ENCODE data around the gene GOLGA6C. TPM values are rescaled to one million over a fixed set of nuclear protein-coding genes. Genes with fewer than 3 reads are reported as not detected.
"Not testable (repeated sequence)": the region's sequence is repeated elsewhere in the genome, so short reads cannot be mapped to it uniquely, and the experiment has no call there.

Gene GOLGA6C
- total and polyA plus RNA-seq, 8 donors = not detected

DNA sequence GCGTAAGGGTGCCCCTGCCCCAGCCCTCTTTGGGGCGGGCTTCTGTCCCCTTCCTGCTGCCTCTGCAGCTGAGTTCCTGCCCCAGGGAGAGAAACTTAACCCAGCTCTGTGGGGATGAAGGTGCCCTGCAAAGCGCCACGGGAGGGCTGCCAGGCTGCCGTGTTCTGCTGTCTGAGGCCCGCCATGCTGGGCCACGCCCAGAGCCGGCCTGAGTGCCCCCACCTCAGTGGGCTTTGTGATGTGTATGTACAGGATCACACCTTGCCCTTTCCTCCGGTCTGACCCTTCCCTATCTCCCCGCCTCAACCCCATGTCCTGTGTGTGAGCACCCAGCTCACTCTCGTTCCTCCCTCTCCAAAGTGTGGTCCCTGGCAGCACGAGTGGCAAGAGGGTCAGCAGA, 33.9 kb upstream of the GOLGA6C start:
- no peaks in the 10 kb centered on the region for H3K4me1 ChIP-seq
- intact Hi-C loops (cut with DNase I) = no loop called here
- no peak overlapping the region for H3K4me3 ChIP-seq
- ATAC-seq (no peak), DNase-seq (no peak)
- TF ChIP-seq, protein P1, sequence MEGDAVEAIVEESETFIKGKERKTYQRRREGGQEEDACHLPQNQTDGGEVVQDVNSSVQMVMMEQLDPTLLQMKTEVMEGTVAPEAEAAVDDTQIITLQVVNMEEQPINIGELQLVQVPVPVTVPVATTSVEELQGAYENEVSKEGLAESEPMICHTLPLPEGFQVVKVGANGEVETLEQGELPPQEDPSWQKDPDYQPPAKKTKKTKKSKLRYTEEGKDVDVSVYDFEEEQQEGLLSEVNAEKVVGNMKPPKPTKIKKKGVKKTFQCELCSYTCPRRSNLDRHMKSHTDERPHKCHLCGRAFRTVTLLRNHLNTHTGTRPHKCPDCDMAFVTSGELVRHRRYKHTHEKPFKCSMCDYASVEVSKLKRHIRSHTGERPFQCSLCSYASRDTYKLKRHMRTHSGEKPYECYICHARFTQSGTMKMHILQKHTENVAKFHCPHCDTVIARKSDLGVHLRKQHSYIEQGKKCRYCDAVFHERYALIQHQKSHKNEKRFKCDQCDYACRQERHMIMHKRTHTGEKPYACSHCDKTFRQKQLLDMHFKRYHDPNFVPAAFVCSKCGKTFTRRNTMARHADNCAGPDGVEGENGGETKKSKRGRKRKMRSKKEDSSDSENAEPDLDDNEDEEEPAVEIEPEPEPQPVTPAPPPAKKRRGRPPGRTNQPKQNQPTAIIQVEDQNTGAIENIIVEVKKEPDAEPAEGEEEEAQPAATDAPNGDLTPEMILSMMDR (IDR thresholded peaks at IDR 0.05) = no peak
- H3K36me3 ChIP-seq = no peaks in the 10 kb centered on the region
- H3K27me3 ChIP-seq = no peaks in the 10 kb centered on the region
- H3K9me3 ChIP-seq = no peaks in the 10 kb centered on the region
- no peak overlapping the region for H3K27ac ChIP-seq

- H3K27me3 ChIP-seq; H3K4me3 ChIP-seq; H3K4me1 ChIP-seq; H3K27ac ChIP-seq; intact Hi-C loops (cut with DNase I); H3K9me3 ChIP-seq; H3K36me3 ChIP-seq: not testable (repeated sequence)
- ATAC-seq (peak; percentile 52), DNase-seq (peak in 1 of 4 donors; percentile 16)
Measured at GRCh38 chr15:75225102-75225836, 32.9 kb upstream of the GOLGA6C start.

DNA sequence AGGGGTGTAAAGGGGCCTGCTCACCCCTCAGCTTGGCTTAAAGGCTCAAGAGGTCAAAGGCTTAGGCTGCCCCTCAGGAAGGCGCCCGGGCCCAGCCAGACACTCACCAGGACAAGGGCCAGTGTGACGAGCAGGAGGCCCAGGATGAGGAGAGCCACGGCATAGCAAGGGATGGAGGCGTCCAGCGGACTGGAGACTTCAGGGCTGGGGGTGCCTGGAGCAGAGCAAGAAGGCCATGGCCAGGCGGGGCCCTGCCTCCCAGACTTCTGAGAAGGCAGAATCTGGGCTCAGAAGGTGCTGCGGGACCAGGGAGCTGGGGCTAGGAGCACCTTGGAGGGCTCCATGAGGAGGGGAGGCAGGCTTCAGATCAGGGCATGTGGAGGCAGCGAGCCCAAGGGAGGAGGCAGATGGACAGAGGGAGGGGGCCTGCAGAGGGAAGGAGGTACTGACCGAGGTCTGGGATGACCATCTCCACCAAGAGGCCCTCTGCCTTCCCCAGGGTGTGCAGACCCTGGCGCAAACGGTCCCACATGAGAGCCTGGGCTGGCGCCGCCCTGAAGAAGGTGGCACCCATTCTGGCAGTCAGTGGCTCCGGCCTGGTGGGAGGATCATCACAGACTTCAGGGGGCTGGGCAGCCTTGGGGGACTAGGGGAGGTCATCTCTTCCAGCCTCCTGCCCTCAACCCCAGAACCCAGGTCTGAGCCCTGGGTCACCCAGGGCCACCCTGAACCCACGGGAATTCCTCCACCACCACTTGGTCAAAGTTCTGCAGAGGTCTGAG, 32.0 kb upstream of the GOLGA6C start:
- intact Hi-C loops (cut with DNase I) = no loop called here
- no peak overlapping the region for H3K27ac ChIP-seq

GRCh38 chr15:75227112-75227511, 31.0 kb upstream of the GOLGA6C start:
- H3K36me3 ChIP-seq; H3K9me3 ChIP-seq; H3K4me1 ChIP-seq; H3K4me3 ChIP-seq; ATAC-seq; H3K27me3 ChIP-seq; H3K27ac ChIP-seq; intact Hi-C loops (cut with DNase I): not testable (repeated sequence)
- peak in 2 of 4 donors; percentile 7 to 26 for DNase-seq

More for the DNA sequence above, 32.0 kb upstream of the GOLGA6C start:
- no peaks in the 10 kb centered on the region for H3K27me3 ChIP-seq
- no peak overlapping the region for H3K4me3 ChIP-seq
- ATAC-seq (no peak), DNase-seq (peak in 1 of 4 donors; percentile 69)
- no peaks in the 10 kb centered on the region for H3K4me1 ChIP-seq
- H3K9me3 ChIP-seq = no peaks in the 10 kb centered on the region
- TF ChIP-seq, protein P1 (IDR thresholded peaks at IDR 0.05) = no peak
- H3K36me3 ChIP-seq = no peaks in the 10 kb centered on the region

DNA sequence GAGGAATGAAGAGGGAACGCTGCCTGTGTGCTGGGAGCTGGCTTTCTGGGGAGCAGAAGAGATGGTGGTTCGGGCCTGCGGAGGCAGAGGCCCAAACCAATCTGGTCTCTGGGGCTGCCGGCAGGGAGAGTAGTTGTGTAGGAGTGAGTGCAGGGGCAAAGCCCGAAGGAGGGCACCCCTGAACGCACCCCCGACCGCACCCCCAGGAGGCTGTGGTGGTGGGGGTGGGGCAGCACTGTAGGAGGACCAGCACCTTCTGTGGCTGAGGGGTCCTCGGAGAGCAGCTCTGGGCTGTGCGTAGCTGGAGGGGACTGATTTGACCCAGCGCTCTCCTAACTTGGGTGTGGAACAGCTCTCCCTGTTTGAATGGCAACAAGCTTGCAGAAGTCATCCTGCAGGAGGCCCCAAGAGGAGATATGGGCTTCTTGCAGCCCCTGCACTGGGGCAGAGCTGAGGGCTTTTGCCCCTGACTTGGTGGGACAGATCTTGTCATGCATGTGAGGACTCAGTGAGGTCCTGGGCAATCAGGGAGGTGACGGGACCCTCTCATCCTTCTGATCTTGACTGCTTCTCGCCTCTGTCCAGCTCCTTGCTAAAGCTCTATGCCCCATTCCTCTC, 30.4 kb upstream of the GOLGA6C start:
- H3K4me1 ChIP-seq = no peaks in the 10 kb centered on the region
- no peaks in the 10 kb centered on the region for H3K9me3 ChIP-seq
- H3K27me3 ChIP-seq = no peaks in the 10 kb centered on the region
- no peak overlapping the region for H3K4me3 ChIP-seq
- no peak overlapping the region for H3K27ac ChIP-seq
- TF ChIP-seq, protein P1 (IDR thresholded peaks at IDR 0.05) = no peak
- intact Hi-C loops (cut with DNase I) = no loop called here
- ATAC-seq (no peak), DNase-seq (peak in 1 of 4 donors; percentile 51)
- H3K36me3 ChIP-seq = no peaks in the 10 kb centered on the region

- no peak overlapping the region for H3K27ac ChIP-seq
- no peaks in the 10 kb centered on the region for H3K4me1 ChIP-seq
- no peak overlapping the region for H3K4me3 ChIP-seq
- no peak for ATAC-seq
- TF ChIP-seq, protein P1 (IDR thresholded peaks at IDR 0.05) = no peak
- H3K9me3 ChIP-seq = no peaks in the 10 kb centered on the region
- intact Hi-C loops (cut with DNase I) = no loop called here
- H3K36me3 ChIP-seq = no peaks in the 10 kb centered on the region
- peaks cover 0 to 5% of the 10 kb centered on the region in 2 donors for H3K27me3 ChIP-seq
- peak in 1 of 4 donors; percentile 50 for DNase-seq
Measured at GRCh38 chr15:75228787-75229186, 29.3 kb upstream of the GOLGA6C start.
